NCI-H82 (cell line): ENCODE data around the gene PPP1R37.

ENCODE experiments used
- DNase-seq: peaks from one replicate; lab custom pipeline; 2025; lab: John Stamatoyannopoulos, UW

The PPP1R37 gene

GRCh38 chr19:45153339-45154063, 60.5 kb downstream of the PPP1R37 start:
- DNase-seq = peak; percentile 50

- DNase-seq = peak; percentile 42
Observed at GRCh38 chr19:45154064-45154827, 61.3 kb downstream of the PPP1R37 start.

GRCh38 chr19:45156011-45156630, 63.1 kb downstream of the PPP1R37 start:
- peak; percentile 61 for DNase-seq

- no peak for DNase-seq
Observed at GRCh38 chr19:45156751-45157150, 63.8 kb downstream of the PPP1R37 start.

- no peak for DNase-seq
Observed at GRCh38 chr19:45158503-45159209, 65.7 kb downstream of the PPP1R37 start.

- no peak for DNase-seq
Observed at GRCh38 chr19:45159210-45159970, 66.4 kb downstream of the PPP1R37 start.

GRCh38 chr19:45159971-45160324, 67.0 kb downstream of the PPP1R37 start:
- no peak for DNase-seq

- DNase-seq = no peak
Observed at GRCh38 chr19:45160870-45161737, 68.1 kb downstream of the PPP1R37 start, which contains the start of gene NKPD1. Gene NKPD1 (minus strand): TSS chr19:45160982. CDS start chr19:45160150, 832 bp downstream.

GRCh38 chr19:45161738-45162607, 69.0 kb downstream of the PPP1R37 start:
- DNase-seq = peak; percentile 42

GRCh38 chr19:45162608-45163143, 69.7 kb downstream of the PPP1R37 start:
- no peak for DNase-seq

GRCh38 chr19:45163156-45163555, 70.2 kb downstream of the PPP1R37 start:
- DNase-seq = no peak

GRCh38 chr19:45163751-45164460, 70.9 kb downstream of the PPP1R37 start:
- DNase-seq = no peak

- peak; percentile 46 for DNase-seq
Observed at GRCh38 chr19:45164577-45165335, 71.8 kb downstream of the PPP1R37 start.

GRCh38 chr19:45166723-45167252, 73.8 kb downstream of the PPP1R37 start:
- peak; percentile 32 for DNase-seq

GRCh38 chr19:45168767-45169351, 75.9 kb downstream of the PPP1R37 start:
- DNase-seq = peak; percentile 64

- no peak for DNase-seq
Observed at GRCh38 chr19:45169602-45170001, 76.6 kb downstream of the PPP1R37 start.
